Chondrocyte (in vitro differentiated cells): ENCODE results near the gene AFF3. TPM values are rescaled to one million over a fixed set of nuclear protein-coding genes. Genes with fewer than 3 reads are reported as not detected.
A peak's percentile ranks its signal among the peaks of the same experiment; 100 is the strongest.

ENCODE experiments used
- DNase-seq: peaks from one replicate; pipeline ENCODE4 v3.0.0; 2021; ENCODE audit warnings: mixed read lengths, low spot score
- H3K27ac Mint-ChIP-seq: one replicate; pipeline ENCODE4 v1.8.0; 2021; ENCODE audit warnings: mild to moderate bottlenecking, moderate library complexity, mixed read lengths; ENCODE audit not compliant: unreplicated experiment
- H3K27me3 Mint-ChIP-seq: 2 replicates; pipeline ENCODE4 v1.8.0; 2021; ENCODE audit warnings: low read depth, mixed read lengths
- H3K36me3 Mint-ChIP-seq: 2 replicates; pipeline ENCODE4 v1.8.0; 2021; ENCODE audit warnings: low read depth, mixed read lengths
- H3K4me1 Mint-ChIP-seq: 2 replicates; pipeline ENCODE4 v1.8.0; 2021; ENCODE audit warnings: low read depth, mild to moderate bottlenecking, mixed read lengths
- H3K4me3 Mint-ChIP-seq: one replicate; pipeline ENCODE4 v1.8.0; 2021; ENCODE audit warnings: mild to moderate bottlenecking, moderate library complexity, mixed read lengths; ENCODE audit not compliant: unreplicated experiment
- H3K9me3 Mint-ChIP-seq: 2 replicates; pipeline ENCODE4 v1.8.0; 2021; ENCODE audit warnings: low read depth, mixed read lengths
- CTCF ChIP-seq: fragments of 200-600 bp; sonication (generic); IDR thresholded peaks from 2 replicates; pipeline ENCODE4 v1.5.0; 2021; ENCODE audit warnings: antibody characterized with exemption, mild to moderate bottlenecking, moderate library complexity
- total RNA-seq: library from RNA; stranded (reverse); gene quantifications from 3 replicates; pipeline ENCODE4 v1.2.1, GENCODE V29; 2021

AFF3 gene
- total RNA-seq, 1 donor from 2014 or later = 127 TPM

- Mint-ChIP-seq H3K36me3 (peaks cover 11% of the 10 kb centered on the region), H3K4me1 (peaks cover 34% of the 10 kb centered on the region), H3K9me3 (peaks cover 5% of the 10 kb centered on the region), H3K4me3 (no peak overlapping the region), H3K27ac (peak overlapping the region; percentile 12), H3K27me3 (no peaks in the 10 kb centered on the region)
- TF ChIP-seq CTCF = no peak
- no peak for DNase-seq
Observed at GRCh38 chr2:99957332-99958133, 184.9 kb downstream of the AFF3 start.

- Mint-ChIP-seq H3K9me3 (peaks cover 5% of the 10 kb centered on the region), H3K4me3 (no peak overlapping the region), H3K36me3 (peaks cover 11% of the 10 kb centered on the region), H3K27me3 (no peaks in the 10 kb centered on the region), H3K27ac (peak overlapping the region; percentile 24), H3K4me1 (peaks cover 26% of the 10 kb centered on the region)
- no peak for DNase-seq
- no peak for TF ChIP-seq CTCF
Observed at GRCh38 chr2:99956232-99957030, 186.0 kb downstream of the AFF3 start.

- no peak overlapping the region for H3K4me3 Mint-ChIP-seq
Observed at GRCh38 chr2:99953750-99954149, 188.6 kb downstream of the AFF3 start.

DNA sequence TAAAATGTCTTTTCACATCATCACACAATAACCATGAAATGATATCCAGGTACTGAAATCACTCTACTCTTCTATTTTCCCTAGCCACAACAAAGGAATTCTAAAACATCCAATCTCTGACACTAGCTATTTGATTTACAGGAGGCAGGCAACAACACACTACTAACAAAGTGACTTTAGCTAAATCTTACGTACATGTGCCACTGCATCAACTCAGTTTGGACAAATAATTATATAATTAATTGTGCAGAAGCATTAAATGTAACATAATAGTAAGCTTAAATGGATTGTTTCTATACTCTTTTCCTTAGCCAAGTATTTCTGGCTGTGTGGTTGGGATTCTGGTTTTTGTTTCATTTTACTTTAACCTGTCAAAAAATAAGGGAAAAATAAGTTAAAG, 192.4 kb downstream of the AFF3 start:
- TF ChIP-seq CTCF = no peak
- Mint-ChIP-seq H3K27ac (no peak overlapping the region), H3K9me3 (no peaks in the 10 kb centered on the region), H3K4me1 (peaks cover 5% of the 10 kb centered on the region), H3K27me3 (no peaks in the 10 kb centered on the region), H3K36me3 (peaks cover 18% of the 10 kb centered on the region), H3K4me3 (no peak overlapping the region)
- DNase-seq = no peak

More at GRCh38 chr2:99953750-99954149, 188.6 kb downstream of the AFF3 start:
- H3K4me1 Mint-ChIP-seq = peaks cover 11% of the 10 kb centered on the region
- no peak for DNase-seq
- peaks cover 14% of the 10 kb centered on the region for H3K36me3 Mint-ChIP-seq
- H3K27ac Mint-ChIP-seq = no peak overlapping the region
- H3K27me3 Mint-ChIP-seq = no peaks in the 10 kb centered on the region
- peaks cover 5% of the 10 kb centered on the region for H3K9me3 Mint-ChIP-seq
- no peak for TF ChIP-seq CTCF

DNA sequence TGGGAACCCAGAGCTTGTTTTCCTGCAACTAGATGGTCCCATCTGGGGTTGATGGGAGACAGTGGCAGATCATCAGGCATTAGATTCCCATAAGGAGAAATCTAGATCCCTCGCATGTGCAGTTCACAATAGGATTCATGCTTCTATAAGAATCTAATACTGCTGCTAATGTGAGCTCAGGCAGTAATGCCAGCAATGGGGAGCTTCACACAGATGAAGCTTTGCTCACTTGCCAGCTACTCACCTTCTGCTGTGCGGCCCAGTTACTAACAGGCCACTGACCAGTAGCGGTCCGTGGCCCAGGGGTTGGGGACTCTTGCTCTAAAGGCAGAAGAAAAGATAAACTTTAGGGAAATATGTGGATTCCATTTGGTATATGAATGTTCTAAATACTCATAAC, 192.9 kb downstream of the AFF3 start:
- H3K9me3 Mint-ChIP-seq = no peaks in the 10 kb centered on the region
- TF ChIP-seq CTCF = no peak
- H3K27ac Mint-ChIP-seq = no peak overlapping the region
- H3K4me1 Mint-ChIP-seq = peaks cover 5% of the 10 kb centered on the region
- H3K36me3 Mint-ChIP-seq = peaks cover 18% of the 10 kb centered on the region
- H3K27me3 Mint-ChIP-seq = no peaks in the 10 kb centered on the region
- no peak for DNase-seq
- no peak overlapping the region for H3K4me3 Mint-ChIP-seq
